Measurements from ENCODE around the gene MACROH2A1.

MACROH2A1 gene

GRCh38 chr5:135326296-135327254 is 72.5 kb downstream of the MACROH2A1 start:
- H3K4me3 ChIP-seq (ENCODE audit: control insufficient read depth, low read depth, low read length) = no peak overlapping the region
- TF ChIP-seq, protein P1, sequence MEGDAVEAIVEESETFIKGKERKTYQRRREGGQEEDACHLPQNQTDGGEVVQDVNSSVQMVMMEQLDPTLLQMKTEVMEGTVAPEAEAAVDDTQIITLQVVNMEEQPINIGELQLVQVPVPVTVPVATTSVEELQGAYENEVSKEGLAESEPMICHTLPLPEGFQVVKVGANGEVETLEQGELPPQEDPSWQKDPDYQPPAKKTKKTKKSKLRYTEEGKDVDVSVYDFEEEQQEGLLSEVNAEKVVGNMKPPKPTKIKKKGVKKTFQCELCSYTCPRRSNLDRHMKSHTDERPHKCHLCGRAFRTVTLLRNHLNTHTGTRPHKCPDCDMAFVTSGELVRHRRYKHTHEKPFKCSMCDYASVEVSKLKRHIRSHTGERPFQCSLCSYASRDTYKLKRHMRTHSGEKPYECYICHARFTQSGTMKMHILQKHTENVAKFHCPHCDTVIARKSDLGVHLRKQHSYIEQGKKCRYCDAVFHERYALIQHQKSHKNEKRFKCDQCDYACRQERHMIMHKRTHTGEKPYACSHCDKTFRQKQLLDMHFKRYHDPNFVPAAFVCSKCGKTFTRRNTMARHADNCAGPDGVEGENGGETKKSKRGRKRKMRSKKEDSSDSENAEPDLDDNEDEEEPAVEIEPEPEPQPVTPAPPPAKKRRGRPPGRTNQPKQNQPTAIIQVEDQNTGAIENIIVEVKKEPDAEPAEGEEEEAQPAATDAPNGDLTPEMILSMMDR (IDR thresholded peaks at IDR 0.05; ENCODE audit: control insufficient read depth, insufficient read depth, low read depth, low read length, missing control alignments) = no peak
- no peak for DNase-seq (ENCODE audit: low read depth)

DNA sequence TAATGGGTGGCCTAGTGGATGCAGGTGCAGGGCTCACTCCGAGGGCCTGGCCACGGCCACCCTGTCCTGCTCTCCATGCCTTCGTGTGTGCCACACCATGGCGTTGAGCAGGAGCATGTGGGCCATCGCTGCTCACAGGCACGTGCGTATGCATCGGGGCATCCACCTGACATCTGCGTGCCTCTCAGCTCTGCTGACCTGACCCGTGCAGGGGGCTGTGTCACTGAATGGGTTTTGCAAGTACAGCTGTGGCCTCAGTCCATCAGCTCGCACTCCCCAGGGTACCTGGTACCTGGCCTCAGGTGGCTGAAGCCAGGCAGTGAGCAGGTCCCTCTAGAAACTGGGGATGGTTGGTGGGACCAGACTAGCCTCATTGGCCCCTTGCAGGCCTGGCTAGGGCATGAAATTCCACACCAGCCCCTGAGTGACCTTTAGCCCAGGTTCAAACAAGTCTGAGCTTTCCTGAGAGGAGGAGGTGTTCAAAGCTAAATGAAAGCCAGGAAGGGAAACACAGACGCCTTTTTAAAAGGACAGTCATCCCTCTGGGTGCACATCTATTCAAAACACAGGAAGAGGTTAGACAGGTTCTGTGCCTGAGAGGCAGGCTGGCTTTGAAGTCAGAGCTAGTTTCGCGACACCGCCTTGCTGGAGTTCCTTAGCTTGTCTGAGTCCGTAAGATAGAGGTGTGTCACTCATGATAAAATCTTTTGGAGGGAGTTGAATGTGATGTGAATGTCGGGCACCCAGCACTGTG is 74.0 kb downstream of the MACROH2A1 start:
- TF ChIP-seq, protein P1 (IDR thresholded peaks at IDR 0.05; ENCODE audit: control insufficient read depth, insufficient read depth, low read depth, low read length, missing control alignments) = no peak
- no peak overlapping the region for H3K4me3 ChIP-seq (ENCODE audit: control insufficient read depth, low read depth, low read length)
- DNase-seq (ENCODE audit: low read depth) = no peak

DNA sequence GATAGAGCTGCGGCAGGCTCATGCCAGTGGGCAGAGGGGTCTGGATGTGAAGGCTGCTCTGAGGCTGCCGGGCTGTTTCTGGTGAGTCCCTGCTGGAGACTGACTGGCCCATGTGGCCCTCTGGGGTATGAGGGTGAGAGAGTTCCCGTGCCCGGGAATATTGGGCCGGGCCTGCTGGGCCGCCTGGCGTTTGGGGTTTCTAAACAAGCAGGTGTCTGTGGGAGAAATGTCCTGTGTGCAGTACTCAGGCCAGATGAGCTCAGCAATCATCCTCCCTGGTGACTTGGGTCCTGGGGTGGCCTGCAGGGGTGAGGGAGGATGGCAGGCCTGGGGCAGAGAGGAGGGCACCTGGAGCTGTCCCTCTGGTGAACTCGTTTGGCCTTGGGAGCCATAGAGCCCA is 74.9 kb downstream of the MACROH2A1 start:
- no peak for DNase-seq (ENCODE audit: low read depth)
- TF ChIP-seq, protein P1 (IDR thresholded peaks at IDR 0.05; ENCODE audit: control insufficient read depth, insufficient read depth, low read depth, low read length, missing control alignments) = no peak
- no peak overlapping the region for H3K4me3 ChIP-seq (ENCODE audit: control insufficient read depth, low read depth, low read length)

- TF ChIP-seq, protein P1 (IDR thresholded peaks at IDR 0.05; ENCODE audit: control insufficient read depth, insufficient read depth, low read depth, low read length, missing control alignments) = no peak
- DNase-seq (ENCODE audit: low read depth) = no peak
- no peak overlapping the region for H3K4me3 ChIP-seq (ENCODE audit: control insufficient read depth, low read depth, low read length)
These were observed 75.3 kb downstream of the MACROH2A1 start for GRCh38 chr5:135323701-135324132.

DNA sequence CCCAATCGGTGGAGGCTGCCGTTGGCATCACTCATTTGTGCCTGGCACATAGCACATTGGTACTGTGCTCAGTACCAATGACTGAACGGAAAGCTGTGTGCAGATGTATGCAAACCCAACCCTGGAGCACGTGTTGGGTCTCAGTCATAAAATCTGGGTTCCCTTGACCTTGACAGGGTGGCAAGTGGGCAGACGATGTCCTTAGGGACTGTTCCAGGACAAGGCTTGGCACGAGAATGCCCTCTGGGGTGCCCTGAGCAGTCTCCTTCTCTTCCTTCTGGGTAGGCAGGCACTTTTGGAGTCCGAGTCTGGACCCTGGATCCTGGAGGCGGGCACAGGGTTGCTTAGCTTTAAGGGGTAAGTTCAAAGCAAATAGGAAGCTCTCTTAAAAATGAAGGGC is 75.8 kb downstream of the MACROH2A1 start:
- TF ChIP-seq, protein P1 (IDR thresholded peaks at IDR 0.05; ENCODE audit: control insufficient read depth, insufficient read depth, low read depth, low read length, missing control alignments) = no peak
- no peak overlapping the region for H3K4me3 ChIP-seq (ENCODE audit: control insufficient read depth, low read depth, low read length)
- no peak for DNase-seq (ENCODE audit: low read depth)

- no peak overlapping the region for H3K4me3 ChIP-seq (ENCODE audit: control insufficient read depth, low read depth, low read length)
- no peak for DNase-seq (ENCODE audit: low read depth)
- TF ChIP-seq, protein P1 (IDR thresholded peaks at IDR 0.05; ENCODE audit: control insufficient read depth, insufficient read depth, low read depth, low read length, missing control alignments) = no peak
These were observed 76.3 kb downstream of the MACROH2A1 start for GRCh38 chr5:135322744-135323143.

Data from AG09309 (cell line).